Measurements from ENCODE around the gene DNAJA3.
A peak's percentile ranks its signal among the peaks of the same experiment; 100 is the strongest.

The DNAJA3 gene

DNA sequence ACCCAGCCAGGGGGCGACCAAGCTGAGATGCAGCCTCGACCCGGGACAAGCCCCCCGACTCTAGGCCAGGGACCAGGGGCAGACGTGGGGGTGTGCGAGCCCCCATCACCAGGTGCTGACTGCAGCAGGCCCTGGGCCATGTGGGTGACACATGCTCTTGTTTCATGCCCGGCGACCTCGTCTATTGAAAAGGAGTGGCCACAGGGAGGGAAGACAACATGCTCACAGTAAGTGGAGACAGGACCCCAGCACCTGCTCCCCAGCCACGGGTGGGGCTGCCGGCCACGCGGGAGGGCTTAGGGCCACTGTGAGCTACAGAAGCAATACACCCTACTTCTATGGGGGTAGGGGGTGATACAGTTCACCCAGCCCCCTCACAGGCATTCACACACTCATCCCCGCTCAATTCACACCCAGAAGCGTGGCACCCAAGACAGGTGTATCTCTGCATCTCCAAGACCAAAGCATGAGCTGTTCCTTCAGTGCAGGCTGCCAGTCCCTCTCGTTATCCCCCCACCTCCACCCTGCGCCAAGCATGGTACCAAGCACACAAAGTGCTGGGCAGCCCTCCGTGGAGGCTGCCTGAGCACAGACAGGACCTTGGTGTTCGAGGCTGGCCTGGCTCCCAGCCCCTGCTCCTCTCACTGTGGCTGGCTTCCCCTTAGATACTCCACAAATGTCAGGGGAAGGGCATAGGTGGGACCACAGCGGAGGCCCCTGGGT is 40.4 kb upstream of the DNAJA3 start:
- no peak overlapping the region for H2AFZ ChIP-seq (ENCODE audit: insufficient read depth, low read length, poor library complexity)
- peak overlapping the region; percentile 18 for H3K18ac ChIP-seq (ENCODE audit: low read length)
- H3K4me2 ChIP-seq (ENCODE audit: low read length) = no peak overlapping the region
- H3K9me3 ChIP-seq (ENCODE audit: insufficient read depth, low read depth, low read length) = peaks cover 4% of the 10 kb centered on the region
- H3K79me2 ChIP-seq (ENCODE audit: control insufficient read depth, insufficient read depth, low read length, poor library complexity) = peaks cover 15% of the 10 kb centered on the region
- no peak overlapping the region for H3K23ac ChIP-seq (ENCODE audit: low read length)
- no peak overlapping the region for H3K9ac ChIP-seq (ENCODE audit: low read length)
- H2BK120ac ChIP-seq (ENCODE audit: insufficient read depth, low read length, poor library complexity) = peak overlapping the region; percentile 3
- no peak overlapping the region for H3K27ac ChIP-seq (ENCODE audit: low read depth, low read length)
- H2BK12ac ChIP-seq (ENCODE audit: low read length) = peak overlapping the region; percentile 2
- peaks cover 33% of the 10 kb centered on the region for H3K79me1 ChIP-seq (ENCODE audit: low read length)
- no CpG with 5 or more reads among the region's 20 CpGs for WGBS (ENCODE audit: extremely low coverage, insufficient coverage, insufficient read length)
- H4K12ac ChIP-seq (ENCODE audit: low read depth, low read length) = no peak overlapping the region
- peak overlapping the region; percentile 52 for H2AK5ac ChIP-seq (ENCODE audit: low read length)
- no peak for DNase-seq
- H2BK5ac ChIP-seq (ENCODE audit: low read depth, low read length, poor library complexity) = no peak overlapping the region
- H4K91ac ChIP-seq (ENCODE audit: low read depth, low read length) = peak overlapping the region; percentile 99
- no peak overlapping the region for H3K14ac ChIP-seq (ENCODE audit: low read length)
- no peak overlapping the region for H3K4me3 ChIP-seq (ENCODE audit: low read depth, low read length)
- H3K27me3 ChIP-seq (ENCODE audit: insufficient read depth, low read length) = no peaks in the 10 kb centered on the region
- H3K36me3 ChIP-seq (ENCODE audit: control insufficient read depth in 1 of 2, insufficient read depth in 2 of 2, low read length in 2 of 2) = peaks cover 35 to 38% of the 10 kb centered on the region in 2 experiments
- H3K4ac ChIP-seq (ENCODE audit: low read depth, low read length) = no peak overlapping the region
- H3K4me1 ChIP-seq (ENCODE audit: control insufficient read depth in 1 of 2, insufficient read depth in 2 of 2, low read length in 2 of 2) = peaks cover 44 to 50% of the 10 kb centered on the region in 2 experiments
- H4K8ac ChIP-seq (ENCODE audit: low read depth, low read length) = no peak overlapping the region

DNA sequence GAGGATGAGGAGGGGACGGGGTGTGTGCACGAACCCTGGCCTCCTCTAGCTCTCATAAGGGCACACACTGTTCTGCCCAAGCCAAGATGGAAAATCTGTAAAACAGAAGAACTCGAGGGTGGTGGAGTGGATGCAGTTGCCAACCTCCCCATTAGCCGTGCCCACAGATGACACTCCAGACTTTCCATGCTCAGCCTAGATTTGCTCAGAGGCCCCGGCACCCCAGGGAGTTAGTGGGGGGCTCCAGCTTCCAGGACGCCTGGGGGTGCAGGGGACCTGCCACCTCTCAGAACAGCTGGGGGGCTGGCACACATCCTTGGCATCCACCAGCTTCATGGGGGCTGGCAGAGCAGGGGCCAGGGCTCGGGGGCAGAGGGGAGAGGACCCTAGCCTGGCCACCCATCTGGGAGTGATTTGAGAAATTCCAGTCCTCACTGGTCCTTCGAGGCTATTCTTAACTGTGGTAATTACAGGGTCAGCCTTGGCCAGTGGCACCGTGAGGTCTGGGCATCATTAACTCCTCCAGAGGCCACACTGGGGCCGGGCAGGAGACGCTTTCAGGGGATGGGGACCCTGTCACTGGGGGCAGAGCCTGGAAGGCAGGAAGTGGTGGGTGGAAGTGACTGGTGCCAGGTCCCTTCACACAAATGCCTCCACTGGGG is 39.7 kb upstream of the DNAJA3 start:
- H3K4me3 ChIP-seq (ENCODE audit: low read depth, low read length) = no peak overlapping the region
- H3K36me3 ChIP-seq (ENCODE audit: control insufficient read depth in 1 of 2, insufficient read depth in 2 of 2, low read length in 2 of 2) = peaks cover 32 to 33% of the 10 kb centered on the region in 2 experiments
- WGBS (ENCODE audit: extremely low coverage, insufficient coverage, insufficient read length) = no CpG with 5 or more reads among the region's 11 CpGs
- H2AFZ ChIP-seq (ENCODE audit: insufficient read depth, low read length, poor library complexity) = no peak overlapping the region
- H3K9ac ChIP-seq (ENCODE audit: low read length) = no peak overlapping the region
- peak overlapping the region; percentile 52 for H2AK5ac ChIP-seq (ENCODE audit: low read length)
- H3K14ac ChIP-seq (ENCODE audit: low read length) = no peak overlapping the region
- peaks cover 4% of the 10 kb centered on the region for H3K9me3 ChIP-seq (ENCODE audit: insufficient read depth, low read depth, low read length)
- DNase-seq = no peak
- peak overlapping the region; percentile 77 for H2BK120ac ChIP-seq (ENCODE audit: insufficient read depth, low read length, poor library complexity)
- H3K79me2 ChIP-seq (ENCODE audit: control insufficient read depth, insufficient read depth, low read length, poor library complexity) = peaks cover 15% of the 10 kb centered on the region
- H4K8ac ChIP-seq (ENCODE audit: low read depth, low read length) = no peak overlapping the region
- no peak overlapping the region for H4K12ac ChIP-seq (ENCODE audit: low read depth, low read length)
- H3K79me1 ChIP-seq (ENCODE audit: low read length) = peaks cover 33% of the 10 kb centered on the region
- H2BK12ac ChIP-seq (ENCODE audit: low read length) = peak overlapping the region; percentile 84
- H3K4me1 ChIP-seq (ENCODE audit: control insufficient read depth in 1 of 2, insufficient read depth in 2 of 2, low read length in 2 of 2) = peaks cover 41 to 49% of the 10 kb centered on the region in 2 experiments
- H3K27ac ChIP-seq (ENCODE audit: low read depth, low read length) = no peak overlapping the region
- H3K27me3 ChIP-seq (ENCODE audit: insufficient read depth, low read length) = no peaks in the 10 kb centered on the region
- no peak overlapping the region for H3K4me2 ChIP-seq (ENCODE audit: low read length)
- H3K18ac ChIP-seq (ENCODE audit: low read length) = peak overlapping the region; percentile 19
- H3K4ac ChIP-seq (ENCODE audit: low read depth, low read length) = peak overlapping the region; percentile 0
- H2BK5ac ChIP-seq (ENCODE audit: low read depth, low read length, poor library complexity) = no peak overlapping the region
- no peak overlapping the region for H3K23ac ChIP-seq (ENCODE audit: low read length)
- H4K91ac ChIP-seq (ENCODE audit: low read depth, low read length) = peak overlapping the region; percentile 99

DNA sequence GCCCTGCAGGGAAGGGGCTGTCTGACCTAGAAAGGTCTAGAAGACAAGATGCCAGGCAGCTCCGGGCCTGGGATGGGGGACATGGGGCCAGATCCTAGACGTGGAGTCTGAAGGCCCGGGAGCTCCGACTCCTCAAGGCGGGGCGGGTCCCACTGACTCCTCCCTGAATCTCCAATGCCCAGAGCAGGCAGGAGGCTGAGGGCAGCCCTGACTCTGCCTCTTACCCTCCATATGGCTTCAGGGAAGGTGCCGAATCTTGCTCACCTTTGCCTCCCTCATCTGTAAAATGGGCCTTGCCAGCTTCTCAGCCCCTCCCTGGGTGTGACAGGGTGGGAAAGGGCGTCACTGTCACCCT is 39.2 kb upstream of the DNAJA3 start:
- no peak overlapping the region for H3K4me2 ChIP-seq (ENCODE audit: low read length)
- peaks cover 41 to 50% of the 10 kb centered on the region in 2 experiments for H3K4me1 ChIP-seq (ENCODE audit: control insufficient read depth in 1 of 2, insufficient read depth in 2 of 2, low read length in 2 of 2)
- DNase-seq = peak in 1 of 2 donors; percentile 59
- no peak overlapping the region for H3K9ac ChIP-seq (ENCODE audit: low read length)
- H3K23ac ChIP-seq (ENCODE audit: low read length) = no peak overlapping the region
- no peak overlapping the region for H3K27ac ChIP-seq (ENCODE audit: low read depth, low read length)
- peak overlapping the region; percentile 9 for H3K4ac ChIP-seq (ENCODE audit: low read depth, low read length)
- H2AK5ac ChIP-seq (ENCODE audit: low read length) = peak overlapping the region; percentile 82
- no peak overlapping the region for H2AFZ ChIP-seq (ENCODE audit: insufficient read depth, low read length, poor library complexity)
- H3K14ac ChIP-seq (ENCODE audit: low read length) = peak overlapping the region; percentile 89
- peak overlapping the region; percentile 99 for H4K91ac ChIP-seq (ENCODE audit: low read depth, low read length)
- no CpG with 5 or more reads among the region's 8 CpGs for WGBS (ENCODE audit: extremely low coverage, insufficient coverage, insufficient read length)
- peaks cover 34% of the 10 kb centered on the region for H3K79me1 ChIP-seq (ENCODE audit: low read length)
- no peak overlapping the region for H3K4me3 ChIP-seq (ENCODE audit: low read depth, low read length)
- no peak overlapping the region for H4K12ac ChIP-seq (ENCODE audit: low read depth, low read length)
- peak overlapping the region; percentile 77 for H2BK120ac ChIP-seq (ENCODE audit: insufficient read depth, low read length, poor library complexity)
- H3K79me2 ChIP-seq (ENCODE audit: control insufficient read depth, insufficient read depth, low read length, poor library complexity) = peaks cover 15% of the 10 kb centered on the region
- peak overlapping the region; percentile 84 for H2BK12ac ChIP-seq (ENCODE audit: low read length)
- peak overlapping the region; percentile 78 for H4K8ac ChIP-seq (ENCODE audit: low read depth, low read length)
- peak overlapping the region; percentile 19 for H3K18ac ChIP-seq (ENCODE audit: low read length)
- peaks cover 4% of the 10 kb centered on the region for H3K9me3 ChIP-seq (ENCODE audit: insufficient read depth, low read depth, low read length)
- H3K27me3 ChIP-seq (ENCODE audit: insufficient read depth, low read length) = no peaks in the 10 kb centered on the region
- peaks cover 27% of the 10 kb centered on the region in 2 experiments for H3K36me3 ChIP-seq (ENCODE audit: control insufficient read depth in 1 of 2, insufficient read depth in 2 of 2, low read length in 2 of 2)
- peak overlapping the region; percentile 71 for H2BK5ac ChIP-seq (ENCODE audit: low read depth, low read length, poor library complexity)

DNA sequence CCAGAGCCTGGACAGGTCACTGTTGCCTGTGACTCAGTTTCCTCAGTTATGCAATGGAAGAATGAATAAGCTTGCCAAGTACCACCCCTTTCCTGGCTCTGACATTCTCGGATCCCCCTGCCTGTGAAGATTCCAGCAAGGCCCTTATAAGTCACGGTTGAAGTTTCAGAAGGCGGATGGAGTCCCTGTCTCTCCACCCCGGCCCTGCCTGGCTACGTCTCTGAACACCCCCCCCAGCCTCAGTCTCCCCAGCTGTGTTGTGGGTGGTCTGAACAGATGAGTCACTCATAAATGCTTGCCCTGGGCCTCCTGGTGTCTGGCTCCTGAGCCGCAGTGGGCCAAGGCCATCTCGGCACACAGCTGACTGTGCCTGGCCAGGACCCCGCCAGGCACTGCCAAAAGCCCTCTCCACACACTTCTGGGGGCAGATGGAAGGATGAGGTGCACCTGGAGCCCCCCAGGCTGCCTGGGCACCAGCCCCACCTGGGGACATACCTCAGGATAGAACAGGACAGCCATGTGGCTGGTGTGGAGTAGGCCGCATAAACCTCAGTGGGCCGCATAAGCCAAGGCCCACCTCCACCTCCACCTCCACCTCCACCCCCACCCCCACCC is 38.6 kb upstream of the DNAJA3 start:
- peak overlapping the region; percentile 77 for H2BK120ac ChIP-seq (ENCODE audit: insufficient read depth, low read length, poor library complexity)
- H2AK5ac ChIP-seq (ENCODE audit: low read length) = peak overlapping the region; percentile 82
- H4K8ac ChIP-seq (ENCODE audit: low read depth, low read length) = peak overlapping the region; percentile 78
- H3K14ac ChIP-seq (ENCODE audit: low read length) = peak overlapping the region; percentile 89
- H3K23ac ChIP-seq (ENCODE audit: low read length) = no peak overlapping the region
- no peak overlapping the region for H3K4me2 ChIP-seq (ENCODE audit: low read length)
- peak overlapping the region; percentile 84 for H2BK12ac ChIP-seq (ENCODE audit: low read length)
- no peaks in the 10 kb centered on the region for H3K27me3 ChIP-seq (ENCODE audit: insufficient read depth, low read length)
- WGBS (ENCODE audit: extremely low coverage, insufficient coverage, insufficient read length) = no CpG with 5 or more reads among the region's 10 CpGs
- H3K4me1 ChIP-seq (ENCODE audit: control insufficient read depth in 1 of 2, insufficient read depth in 2 of 2, low read length in 2 of 2) = peaks cover 44 to 56% of the 10 kb centered on the region in 2 experiments
- peaks cover 15% of the 10 kb centered on the region for H3K79me2 ChIP-seq (ENCODE audit: control insufficient read depth, insufficient read depth, low read length, poor library complexity)
- H3K18ac ChIP-seq (ENCODE audit: low read length) = peak overlapping the region; percentile 74
- H3K27ac ChIP-seq (ENCODE audit: low read depth, low read length) = no peak overlapping the region
- no peak for DNase-seq
- peaks cover 21% of the 10 kb centered on the region in 2 experiments for H3K36me3 ChIP-seq (ENCODE audit: control insufficient read depth in 1 of 2, insufficient read depth in 2 of 2, low read length in 2 of 2)
- H3K4ac ChIP-seq (ENCODE audit: low read depth, low read length) = peak overlapping the region; percentile 13
- H3K79me1 ChIP-seq (ENCODE audit: low read length) = peaks cover 38% of the 10 kb centered on the region
- H2AFZ ChIP-seq (ENCODE audit: insufficient read depth, low read length, poor library complexity) = peak overlapping the region; percentile 32
- peak overlapping the region; percentile 10 for H4K12ac ChIP-seq (ENCODE audit: low read depth, low read length)
- H2BK5ac ChIP-seq (ENCODE audit: low read depth, low read length, poor library complexity) = peak overlapping the region; percentile 71
- peak overlapping the region; percentile 99 for H4K91ac ChIP-seq (ENCODE audit: low read depth, low read length)
- H3K4me3 ChIP-seq (ENCODE audit: low read depth, low read length) = no peak overlapping the region
- H3K9me3 ChIP-seq (ENCODE audit: insufficient read depth, low read depth, low read length) = peaks cover 2% of the 10 kb centered on the region
- no peak overlapping the region for H3K9ac ChIP-seq (ENCODE audit: low read length)

Data from trophoblast cell (in vitro differentiated cells and primary cell).